ENCODE measurements around the gene S100A7A.

- TF ChIP-seq ZNF263 (CRISPR knock-in tag; IDR thresholded peaks at IDR 0.05; ENCODE audit: low read depth) (no peak), ZNF121 (CRISPR knock-in tag; IDR thresholded peaks at IDR 0.05) (no peak), CTCF (IDR thresholded peaks at IDR 0.05) (no peak), MAX (CRISPR knock-in tag; IDR thresholded peaks at IDR 0.05) (no peak), SP1 (CRISPR knock-in tag; conservative IDR thresholded peaks at IDR 0.05) (no peak), FOXP1 (CRISPR knock-in tag; IDR thresholded peaks at IDR 0.05; ENCODE audit: borderline replicate concordance) (no peak), ZNF232 (CRISPR knock-in tag; IDR thresholded peaks at IDR 0.05) (no peak), JUN (CRISPR knock-in tag; IDR thresholded peaks at IDR 0.05) (no peak), CREB1 (CRISPR knock-in tag; IDR thresholded peaks at IDR 0.05) (no peak)
Measured at GRCh38 chr1:153417136-153417888, 992 bp downstream of the S100A7A start.

Data from WTC11 (cell line).